GM21526 (cell line): ENCODE data around the gene CSPG4.
"Not testable (repeated sequence)": the region's sequence is repeated elsewhere in the genome, so short reads cannot be mapped to it uniquely, and the experiment has no call there.

ENCODE experiments used
- ATAC-seq: cut with Tn5 transposase; IDR thresholded peaks from one replicate; pipeline ENCODE4 v1.9.1; 2021; ENCODE audit warnings: moderate library complexity; ENCODE audit not compliant: unreplicated experiment, low FRiP score

Gene CSPG4

DNA sequence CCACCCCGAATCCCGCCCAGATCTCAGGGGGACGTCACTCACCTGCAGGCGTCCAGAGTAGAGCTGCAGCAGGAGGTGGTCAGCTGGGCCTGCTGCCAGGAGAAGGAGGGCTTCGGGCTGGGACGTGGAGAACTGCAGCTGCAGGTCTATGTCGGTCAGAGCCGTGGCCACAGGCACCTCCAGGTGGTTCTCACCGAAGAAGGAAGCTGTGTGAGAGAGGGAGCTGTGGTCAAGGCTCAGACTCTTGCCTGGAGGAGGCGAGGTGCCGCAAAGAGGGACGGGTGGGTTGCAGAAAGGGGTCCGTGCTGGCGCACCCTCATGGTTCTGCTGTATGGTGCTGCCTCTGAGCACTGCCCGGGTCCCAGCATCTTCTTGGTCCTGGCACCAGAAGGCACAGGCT lies 19.6 kb downstream of the CSPG4 start:
- not testable (repeated sequence) for ATAC-seq

DNA sequence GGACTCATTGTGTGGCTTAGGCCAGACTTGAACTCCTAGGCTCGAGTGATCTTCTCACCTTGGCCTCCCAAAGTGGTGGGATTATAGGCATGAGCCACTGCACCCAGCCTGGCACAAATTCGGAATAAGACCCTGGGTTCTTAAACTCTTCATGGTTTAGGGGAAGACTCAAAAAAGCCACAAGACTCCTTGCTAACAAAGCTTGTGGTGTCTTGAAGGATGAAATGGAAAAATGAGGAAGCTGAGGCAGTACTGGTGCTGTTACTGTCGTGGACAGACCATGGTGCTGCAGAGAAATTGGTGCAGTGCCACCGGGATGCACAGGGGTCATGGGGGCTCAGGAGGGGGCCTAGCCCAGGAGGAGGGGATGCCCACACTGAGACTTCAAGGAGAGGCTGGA lies 20.3 kb downstream of the CSPG4 start:
- not testable (repeated sequence) for ATAC-seq

DNA sequence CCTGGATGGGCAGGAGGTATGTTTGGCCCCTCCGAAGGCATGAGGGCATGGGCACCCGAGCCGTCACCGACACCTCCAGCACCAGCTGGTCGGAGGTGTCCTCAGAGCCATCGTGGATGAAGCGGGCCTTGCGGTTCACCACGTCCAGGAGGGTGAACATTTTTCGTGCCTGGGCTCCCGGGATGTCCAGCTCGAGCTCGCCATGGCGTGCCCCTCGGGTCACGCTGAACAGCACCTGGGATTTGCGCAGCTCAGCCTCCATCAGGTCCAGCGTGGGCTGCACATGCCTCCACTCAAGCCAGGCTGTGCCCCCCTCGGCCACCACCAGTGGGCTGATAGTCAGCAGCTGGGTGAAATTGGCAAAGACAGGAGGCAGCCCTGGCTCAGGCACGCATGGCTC lies 23.2 kb downstream of the CSPG4 start:
- not testable (repeated sequence) for ATAC-seq

DNA sequence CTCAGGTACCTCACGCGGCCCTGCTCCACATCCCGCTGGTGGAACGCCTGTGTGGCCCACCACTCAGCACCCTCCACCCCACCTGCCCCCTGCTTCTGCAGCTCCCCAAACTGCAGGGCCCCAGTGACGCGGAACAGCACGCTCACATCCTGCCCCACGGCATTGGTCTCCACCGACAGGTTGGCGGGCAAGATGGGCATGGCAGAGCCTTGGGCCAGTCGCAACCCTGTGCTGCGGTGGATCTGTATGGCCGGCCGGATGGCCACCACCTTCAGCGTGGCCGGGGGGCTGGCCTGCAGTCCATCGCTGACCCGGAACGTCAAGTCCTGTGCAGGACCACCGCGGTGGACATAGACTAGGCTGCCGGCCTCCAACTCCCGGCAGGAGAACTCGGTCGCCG lies 23.8 kb downstream of the CSPG4 start:
- no peak for ATAC-seq

DNA sequence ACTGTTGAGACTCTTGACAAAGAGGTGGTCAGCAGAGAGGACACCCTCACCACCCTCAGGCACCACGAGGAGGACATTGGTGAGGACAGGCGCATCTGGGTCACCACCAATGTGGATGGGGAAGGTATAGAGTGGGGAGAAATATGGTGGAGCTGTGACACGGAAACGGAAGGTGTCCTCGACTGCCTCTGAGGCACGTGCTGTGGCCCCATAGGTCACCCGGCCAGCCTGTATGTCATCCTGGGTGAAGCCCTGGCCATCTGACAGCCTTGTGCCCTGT lies 24.4 kb downstream of the CSPG4 start:
- no peak for ATAC-seq

DNA sequence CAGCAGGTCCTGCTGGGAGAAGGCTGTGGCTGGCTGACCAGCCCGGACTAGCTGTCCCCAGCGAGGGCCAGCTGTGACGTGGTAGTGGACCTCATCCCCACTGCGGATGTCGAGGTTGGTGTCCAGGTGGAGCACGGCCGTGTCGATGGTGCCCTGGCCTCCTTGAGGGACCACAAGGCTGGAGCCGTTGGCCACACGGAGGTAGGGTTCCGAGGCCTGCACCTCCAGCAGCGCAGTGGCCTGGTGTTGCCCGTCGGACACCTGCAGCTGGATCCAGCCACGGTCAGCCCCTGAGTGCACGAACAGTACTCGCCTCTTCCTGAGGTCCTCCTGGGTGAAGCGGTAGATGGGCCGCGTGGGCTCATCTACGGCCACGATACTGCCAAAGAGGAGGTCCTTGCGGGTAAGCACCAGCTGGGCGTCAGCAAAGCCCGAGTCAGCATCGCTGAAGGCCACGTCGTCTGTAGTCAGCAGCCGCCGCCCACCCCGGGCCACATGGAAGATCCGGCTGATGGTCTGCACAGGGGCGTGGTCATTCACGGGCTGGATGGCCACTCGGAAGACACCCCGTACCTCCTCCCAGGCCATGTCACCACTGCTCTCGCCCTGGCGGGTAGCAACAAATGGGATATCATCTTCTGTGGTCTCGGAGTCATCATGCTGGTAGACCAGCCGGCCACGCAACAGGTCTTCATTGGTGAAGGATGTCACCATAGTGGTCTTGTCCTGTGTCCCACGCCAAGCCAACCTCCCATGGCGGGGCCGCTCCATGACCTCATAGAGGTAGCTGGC lies 25.0 kb downstream of the CSPG4 start:
- no peak for ATAC-seq

DNA sequence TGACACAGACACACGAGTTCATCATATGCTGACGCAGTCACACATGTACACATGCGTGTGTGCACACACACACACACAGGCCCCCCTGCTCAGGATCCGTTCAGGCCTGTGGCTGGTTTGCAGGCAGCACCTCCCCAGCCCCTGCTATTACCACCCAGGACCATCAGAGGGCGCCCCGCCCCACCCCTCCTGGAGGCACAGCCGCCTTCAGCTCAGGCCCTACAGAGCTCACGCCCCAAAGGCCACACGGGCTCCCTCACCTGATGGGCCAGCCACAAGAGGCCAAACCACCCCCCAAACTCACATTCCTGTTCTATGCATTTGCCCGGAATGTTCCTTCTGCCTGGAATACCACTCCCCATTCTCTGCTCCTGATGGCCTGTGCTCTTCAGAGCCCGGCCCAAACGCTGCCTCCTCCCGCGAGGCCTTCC lies 26.4 kb downstream of the CSPG4 start:
- not testable (repeated sequence) for ATAC-seq

DNA sequence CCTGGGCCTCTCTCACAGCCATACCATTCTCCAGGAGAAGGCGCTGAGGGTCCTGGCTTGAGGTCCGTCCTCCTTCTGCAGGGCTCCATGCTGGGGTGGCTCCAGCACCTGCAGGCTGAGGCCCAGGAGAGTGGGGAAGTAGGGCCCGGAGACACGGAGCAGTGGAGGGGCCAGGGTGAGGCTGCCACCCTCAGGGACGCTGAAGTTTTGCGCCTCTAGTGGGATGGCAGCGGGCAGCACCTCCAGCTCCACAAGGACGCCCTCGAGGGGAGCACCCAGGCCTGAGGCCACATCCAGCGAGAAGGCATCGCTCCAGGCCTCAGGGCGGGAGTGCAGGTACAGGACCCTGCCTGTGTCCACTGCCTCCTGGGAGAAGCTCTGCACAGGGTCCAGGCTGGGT lies 27.5 kb downstream of the CSPG4 start:
- no peak for ATAC-seq

DNA sequence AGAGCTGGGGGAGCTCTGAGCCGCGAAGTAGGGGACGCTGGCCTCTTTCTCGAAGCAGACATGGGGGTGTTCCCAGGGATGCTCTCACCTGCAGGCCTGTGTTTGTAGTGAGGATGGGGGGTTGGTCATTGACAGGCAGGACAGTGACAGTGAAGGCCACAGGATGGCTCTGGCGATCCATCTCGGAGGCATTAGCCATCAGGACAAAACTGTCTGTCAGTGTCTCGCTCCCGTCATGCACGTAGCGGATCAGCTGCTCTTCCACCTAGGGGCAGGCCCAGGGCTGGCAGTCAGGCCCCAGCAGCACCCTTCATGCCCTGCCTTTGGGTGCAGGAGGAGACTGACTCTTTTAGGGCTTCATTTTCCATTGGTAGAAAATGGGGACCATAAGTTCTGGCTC lies 28.0 kb downstream of the CSPG4 start:
- ATAC-seq = no peak

DNA sequence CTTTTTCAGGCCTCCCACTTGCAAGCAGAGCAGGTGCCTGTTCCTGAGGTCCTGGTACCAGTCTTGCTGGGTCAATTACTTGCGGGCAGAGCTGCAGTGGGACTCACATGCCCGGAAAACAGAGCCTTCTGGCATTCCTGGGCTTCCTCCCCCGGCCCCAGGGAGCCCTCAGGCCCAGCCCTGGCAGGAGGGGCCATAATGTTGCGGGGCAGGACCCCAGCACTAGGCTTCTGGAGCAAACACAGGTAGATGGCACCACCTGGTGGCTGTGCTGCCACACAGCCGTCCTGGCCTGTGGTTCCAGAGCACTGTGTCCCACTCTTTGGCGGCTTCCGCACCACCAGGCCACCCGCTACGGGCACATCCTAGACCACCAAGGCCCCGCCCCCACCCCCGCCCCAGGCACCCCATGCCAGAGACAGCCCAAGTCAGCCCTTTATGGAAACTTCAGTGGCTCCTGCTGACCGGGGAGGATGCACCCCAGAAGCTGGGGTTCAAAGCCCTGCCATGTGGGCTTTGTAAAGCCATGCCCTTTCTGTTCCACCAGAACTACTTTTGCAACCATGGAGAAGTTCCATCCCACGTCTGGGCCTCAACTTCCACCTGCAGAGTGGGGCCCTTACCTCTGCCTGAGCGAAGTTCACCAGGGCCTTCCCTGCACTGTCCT lies 28.9 kb downstream of the CSPG4 start:
- ATAC-seq = peak; percentile 55

DNA sequence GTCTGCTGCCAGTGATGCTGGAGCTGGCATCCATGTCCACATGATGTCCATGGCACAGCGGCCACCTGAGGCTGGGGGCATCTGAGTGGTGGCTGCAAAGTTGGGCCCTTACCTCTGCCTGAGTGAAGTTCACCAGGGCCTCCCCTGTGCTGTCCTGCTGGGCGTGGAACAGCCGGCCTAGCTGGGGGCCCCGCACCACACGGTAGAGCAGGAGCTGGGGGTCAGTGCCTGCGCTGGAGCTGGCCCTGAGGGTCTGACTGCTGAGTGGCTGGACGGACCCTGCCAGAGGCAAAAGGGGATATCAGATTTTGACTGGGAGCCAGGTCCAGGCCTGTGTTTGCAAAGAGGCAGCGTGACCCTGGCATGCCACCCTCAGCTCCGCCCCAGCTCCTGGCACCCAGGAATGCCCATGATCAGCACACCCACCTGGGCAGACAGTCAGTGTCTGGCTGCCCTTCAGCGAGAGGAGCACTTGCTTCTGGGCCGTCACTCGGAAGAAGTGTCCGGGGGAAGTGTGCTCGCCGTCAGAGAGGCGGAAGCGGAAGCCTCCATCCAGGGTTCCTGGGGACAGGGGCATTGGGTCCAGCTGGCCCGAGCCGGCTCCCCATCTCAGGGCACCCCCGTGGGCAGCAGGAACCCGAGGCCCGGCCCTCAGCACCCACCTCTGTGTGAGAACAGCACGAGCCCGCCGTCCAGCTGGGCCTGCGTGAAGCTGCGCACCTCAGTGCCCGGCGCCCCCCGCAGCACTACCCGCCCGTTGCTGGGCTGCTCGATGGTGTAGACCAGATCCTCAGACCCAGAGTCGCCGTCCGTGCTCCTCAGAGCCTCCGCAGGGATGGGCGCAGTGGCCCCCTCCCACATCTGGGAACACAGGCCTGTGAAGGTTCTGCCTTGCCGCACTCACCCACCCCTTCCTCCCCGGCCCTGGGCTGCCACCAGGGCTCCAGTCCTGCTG lies 30.2 kb downstream of the CSPG4 start:
- no peak for ATAC-seq

DNA sequence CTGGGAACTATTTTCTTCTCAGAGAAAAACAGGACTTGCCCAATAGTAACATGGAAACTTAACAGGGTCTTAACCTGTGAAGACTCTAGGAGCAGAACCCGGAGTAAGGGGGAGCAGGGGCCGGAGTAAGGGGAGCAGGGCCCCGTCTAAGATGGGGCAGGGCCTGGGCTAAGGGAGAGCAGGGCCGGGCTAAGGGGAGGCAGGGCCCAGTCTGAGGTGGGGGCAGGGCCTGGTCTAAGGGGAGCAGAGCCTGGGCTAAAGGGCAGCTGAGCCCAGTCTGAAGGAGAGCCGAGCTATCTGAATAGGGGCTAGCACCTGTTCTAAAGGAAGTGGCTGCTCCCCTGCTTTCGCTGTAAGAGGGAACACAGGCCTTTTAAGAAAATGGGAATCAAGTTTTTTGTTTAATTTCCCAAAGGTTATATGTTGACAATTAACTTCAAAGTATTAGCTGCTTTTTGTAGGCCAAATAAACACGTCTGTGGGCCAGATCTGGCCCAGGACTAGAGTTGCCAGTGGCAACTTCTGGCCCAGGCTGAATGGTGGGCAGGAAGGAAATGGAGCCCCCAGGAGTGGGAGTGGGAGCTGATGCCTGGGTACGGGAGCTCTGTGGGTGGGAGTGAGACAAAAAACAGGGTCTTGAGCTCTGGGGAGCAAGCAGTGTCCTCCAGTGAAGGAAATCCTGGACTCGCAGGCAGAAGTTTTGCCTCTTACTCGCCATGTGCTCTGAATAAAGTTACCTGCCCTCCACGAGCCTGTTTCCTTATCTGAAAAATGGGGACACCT lies 32.5 kb downstream of the CSPG4 start:
- no peak for ATAC-seq

DNA sequence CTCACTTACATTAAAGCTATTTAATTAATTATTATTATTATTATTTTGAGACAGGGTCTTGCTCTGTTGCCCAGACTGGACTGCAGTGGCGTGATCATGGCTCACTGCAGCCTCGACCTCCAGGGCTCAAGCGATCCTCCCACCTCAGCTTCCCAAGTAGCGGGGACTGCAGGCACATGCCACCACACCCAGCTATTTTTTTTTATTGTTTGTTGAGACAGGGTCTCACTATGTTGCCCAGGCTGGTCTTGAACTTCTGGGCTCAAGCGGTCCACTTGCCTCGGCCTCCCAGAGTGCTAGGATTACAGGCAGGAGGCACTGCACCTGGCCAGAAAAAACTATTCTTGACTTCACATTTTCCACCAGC lies 34.3 kb downstream of the CSPG4 start:
- ATAC-seq = not testable (repeated sequence)

DNA sequence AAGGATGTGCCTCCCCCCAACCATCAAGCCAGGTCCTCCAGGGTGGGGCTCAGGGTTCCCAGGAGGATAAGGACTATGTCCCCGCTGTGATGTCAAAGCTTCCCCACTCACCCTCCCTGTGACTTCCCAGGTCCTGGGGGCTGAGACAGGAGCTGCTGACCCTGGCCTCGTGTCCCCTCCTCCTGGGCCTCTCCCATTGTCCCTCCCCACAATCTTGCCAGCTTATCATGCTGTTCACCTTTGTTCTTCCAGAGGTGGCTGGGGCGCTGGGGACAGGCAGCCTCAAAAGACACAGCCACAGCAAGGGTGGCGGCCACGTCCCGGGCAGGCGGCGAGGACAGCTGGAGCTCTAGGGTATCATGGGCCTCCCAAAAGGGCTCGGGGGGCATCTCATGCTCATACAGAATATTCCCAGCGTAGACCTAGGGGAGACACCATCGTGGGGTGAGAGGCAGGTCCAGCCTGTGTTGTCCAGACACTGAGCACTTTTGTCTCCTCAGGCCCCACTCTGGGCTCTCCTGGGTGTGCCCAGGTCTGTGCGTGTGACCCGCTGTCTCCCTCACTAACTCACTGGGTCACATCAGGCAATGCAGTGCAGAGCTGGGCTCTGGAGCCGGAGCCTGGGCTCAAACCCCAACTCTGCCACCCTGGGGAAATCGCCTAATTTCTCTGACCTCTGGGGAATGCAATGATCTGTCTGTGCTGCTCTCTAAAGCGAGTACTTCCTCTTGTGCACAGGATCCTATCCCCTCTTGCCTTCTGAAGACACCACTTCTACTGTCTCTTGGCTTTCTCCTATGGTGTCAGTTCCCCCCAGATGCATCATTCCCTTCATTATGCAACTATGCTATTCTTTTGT lies 35.0 kb downstream of the CSPG4 start:
- no peak for ATAC-seq

DNA sequence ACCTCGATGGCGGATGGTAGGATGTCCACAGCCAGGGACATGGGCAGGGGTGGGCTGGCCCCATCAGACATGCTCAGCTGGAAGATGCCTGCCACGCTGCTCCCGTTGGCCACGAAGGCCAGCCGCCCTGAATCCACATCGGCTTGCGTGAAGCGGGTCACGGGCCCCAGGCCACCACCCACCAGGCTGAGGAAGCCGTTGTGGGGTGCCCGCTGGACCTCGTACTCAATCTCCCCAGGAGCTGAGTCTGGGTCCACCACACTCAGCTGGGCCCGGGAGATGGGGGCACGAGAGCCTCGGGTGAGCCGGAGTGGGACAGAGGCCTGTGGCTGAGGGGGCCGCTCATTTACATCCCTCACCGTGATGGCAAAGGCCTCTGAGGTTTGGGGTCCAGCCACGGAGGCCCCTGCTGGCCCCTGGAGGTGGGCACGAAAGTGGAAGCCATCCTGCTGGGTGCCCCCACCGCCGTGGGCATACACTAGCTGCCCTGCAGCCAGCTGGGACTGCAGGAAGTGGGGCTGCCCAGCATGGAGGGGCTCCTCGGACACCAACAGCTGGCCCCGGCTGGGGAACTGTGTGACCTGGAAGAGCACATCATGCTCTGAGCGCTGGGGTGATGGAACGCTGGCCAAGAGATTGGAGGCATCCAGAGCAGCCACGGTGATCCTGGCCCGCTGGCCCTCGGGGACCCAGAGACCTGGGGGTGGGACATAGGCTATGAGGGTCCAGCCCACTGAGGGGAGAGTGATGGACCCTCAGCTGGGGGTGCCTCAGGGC lies 35.8 kb downstream of the CSPG4 start:
- ATAC-seq = no peak

DNA sequence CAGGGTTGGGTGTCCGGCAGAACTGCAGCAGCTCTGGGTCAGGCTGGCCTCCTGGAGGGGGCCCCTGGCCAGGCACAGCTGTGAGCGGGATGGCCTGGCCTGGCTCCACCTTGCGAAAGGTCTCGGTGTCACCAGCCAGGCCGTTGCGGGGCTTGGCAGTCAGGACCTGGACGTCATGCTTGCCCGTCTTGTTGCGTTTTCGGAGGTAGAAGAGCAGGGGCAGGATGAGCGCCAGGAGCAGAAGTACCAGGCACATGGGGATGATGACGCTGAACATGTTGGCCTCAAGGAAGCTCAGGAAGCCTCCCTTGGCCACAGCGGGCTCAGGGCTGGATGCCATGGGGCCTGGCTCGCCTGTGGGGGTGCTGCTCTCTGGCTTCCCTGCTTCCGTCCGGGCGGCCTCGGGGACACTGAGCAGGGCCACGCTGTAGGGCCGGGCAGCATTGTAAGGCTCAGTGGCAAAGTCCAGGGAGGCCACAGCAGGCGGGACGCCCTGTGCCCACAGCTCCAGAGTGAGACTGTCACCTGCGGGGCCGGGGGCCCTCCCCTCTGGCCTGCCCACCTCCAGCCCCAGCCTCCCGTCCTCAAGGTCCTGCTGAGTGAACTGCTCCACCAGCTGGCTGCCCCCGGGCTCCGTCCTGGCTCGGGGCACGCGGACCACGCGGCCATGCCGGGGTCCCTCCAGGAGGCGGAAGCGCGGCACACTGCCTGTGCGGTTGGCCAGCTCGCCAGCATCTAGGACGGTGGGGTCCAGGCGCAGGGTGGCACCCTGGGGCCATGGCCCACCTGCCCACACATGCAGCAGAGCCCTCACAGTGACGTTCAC lies 36.9 kb downstream of the CSPG4 start:
- no peak for ATAC-seq

DNA sequence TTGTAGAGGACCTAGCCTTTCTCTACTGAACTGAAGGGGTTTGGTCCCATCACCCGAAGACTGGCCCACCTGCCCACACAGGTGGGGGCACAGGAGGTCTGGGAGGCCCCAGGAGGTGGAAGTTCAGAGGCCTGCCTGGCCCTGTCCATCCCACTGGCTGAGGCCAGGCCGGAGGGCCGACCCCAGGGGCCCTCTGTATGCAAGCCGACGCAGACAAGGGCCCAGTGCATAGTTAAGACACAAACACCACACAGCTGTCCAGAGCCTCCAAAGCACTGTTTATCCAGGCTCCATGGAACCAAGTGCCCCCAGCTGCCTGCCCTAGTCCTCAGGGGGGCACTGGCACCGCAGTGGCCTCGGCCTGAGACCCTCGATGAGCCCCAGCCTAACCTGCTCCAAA lies 38.3 kb downstream of the CSPG4 start:
- ATAC-seq = no peak
